HCT116 (cell line): ENCODE results near the gene CPN2. TPM values are rescaled to one million over a fixed set of nuclear protein-coding genes. Genes with fewer than 3 reads are reported as not detected.

Experiments
- ATAC-seq: fragments of 200-7000 bp; cut with Tn5 transposase; 2 replicates; pipeline ENCODE4 v1.9.1; 2020; ENCODE audit warnings: mild to moderate bottlenecking, moderate library complexity
- BruUV-seq: library from RNA; stranded (reverse); fragments of 400-500 nt; replicated peaks from 2 replicates; lab custom pipeline; 2021; lab: Mats Ljungman, UMichigan
- CTCF ChIA-PET: fragments of 300-600 bp; sonication (Branson Sonifier 250); formaldehyde crosslinking; loops from one replicate; lab custom pipeline; 2021; ENCODE audit warnings: antibody characterized with exemption; lab: Charles Lee
- POLR2A ChIA-PET: fragments of 300-600, 350-600 bp; sonication (Branson Sonifier 250); formaldehyde crosslinking; loops from one replicate; lab custom pipeline; 2021; ENCODE audit warnings: antibody characterized with exemption; lab: Charles Lee
- RAD21 ChIA-PET, 2 experiments: fragments of 300-600 bp; sonication (Branson Sonifier 250); formaldehyde crosslinking; loops; one replicate each; lab custom pipeline; 2023; ENCODE audit warnings: low total read pairs in 2 of 2; ENCODE audit not compliant: uncharacterized antibody in 2 of 2, unreplicated experiment in 2 of 2, low non-redundant PET in 1 of 2; lab: Charles Lee
- DNase-seq: peaks from one replicate; pipeline ENCODE4 v3.0.0-alpha.2; 2010; ENCODE audit warnings: low read depth, low spot score
- H2AFZ ChIP-seq: fragments of 200-600 bp; shearing (Covaris generic), sonication (generic); 2 replicates; pipeline ENCODE4 v1.6.1; 2017; ENCODE audit warnings: low read depth, mixed run types, mixed read lengths, antibody characterized with exemption, low read length; ENCODE audit not compliant: poor library complexity, severe bottlenecking
- H3K27ac ChIP-seq: 2 replicates; pipeline ENCODE4 v1.5.1; 2012; ENCODE audit warnings: low read depth, low read length
- H3K27me3 ChIP-seq: fragments of 200-600 bp; sonication (generic); 2 replicates; pipeline ENCODE4 v1.6.1; 2016; ENCODE audit warnings: mixed run types, low read length, mixed read lengths; ENCODE audit not compliant: insufficient read depth
- H3K36me3 ChIP-seq, 2 experiments: fragments of 200-500 bp in 1 of 2; fragments of 200-600 bp in 1 of 2; sonication (Bioruptor generic) in 1 of 2; sonication (generic) in 1 of 2; 2 replicates each; pipeline versions ENCODE4 v1.5.1 to v1.6.1; 2014 to 2016; ENCODE audit warnings: low read length in 2 of 2, inconsistent platforms in 1 of 2, mixed read lengths in 1 of 2, mixed run types in 1 of 2; ENCODE audit not compliant: insufficient read depth in 2 of 2, control insufficient read depth in 1 of 2
- H3K4me1 ChIP-seq, 2 experiments: fragments of 200-600 bp in 1 of 2; sonication (generic) in 1 of 2; 2 replicates each; pipeline versions ENCODE4 v1.5.1 to v1.6.1; 2012 to 2017; ENCODE audit warnings: low read length in 2 of 2, inconsistent platforms in 1 of 2, mild to moderate bottlenecking in 1 of 2, mixed read lengths in 1 of 2, mixed run types in 1 of 2, moderate library complexity in 1 of 2; ENCODE audit not compliant: insufficient read depth in 2 of 2, control insufficient read depth in 1 of 2
- H3K4me2 ChIP-seq: fragments of 200-600 bp; sonication (generic); 2 replicates; pipeline ENCODE4 v1.6.1; 2017; ENCODE audit warnings: mixed run types, low read length, mixed read lengths
- H3K4me3 ChIP-seq, 2 experiments: fragments of 200-600 bp in 1 of 2; sonication (generic) in 1 of 2; replicated peaks in 1 of 2; 2 replicates each; pipeline ENCODE4 v1.5.1; 2011 to 2016; ENCODE audit warnings: low read length in 2 of 2, control low read depth in 1 of 2, low read depth in 1 of 2, mild to moderate bottlenecking in 1 of 2, mixed read lengths in 1 of 2, mixed run types in 1 of 2
- H3K79me2 ChIP-seq: fragments of 200-600 bp; sonication (generic); 2 replicates; pipeline ENCODE4 v1.6.1; 2017; ENCODE audit warnings: mild to moderate bottlenecking, mixed run types, low read length, moderate library complexity, mixed read lengths; ENCODE audit not compliant: insufficient read depth
- H3K9ac ChIP-seq: fragments of 200-600 bp; sonication (generic); 2 replicates; pipeline ENCODE4 v1.6.1; 2016; ENCODE audit warnings: low read length, mixed read lengths
- H3K9me2 ChIP-seq: fragments of 200-600 bp; sonication (generic), shearing (Covaris generic); 2 replicates; pipeline ENCODE4 v1.6.1; 2017; ENCODE audit warnings: mixed run types, mild to moderate bottlenecking, moderate library complexity; ENCODE audit not compliant: insufficient read depth
- H3K9me3 ChIP-seq, 2 experiments: fragments of 200-500 bp in 1 of 2; fragments of 200-600 bp in 1 of 2; sonication (Bioruptor generic) in 1 of 2; sonication (generic) in 1 of 2; 2 replicates each; pipeline ENCODE4 v1.6.1; 2014 to 2017; ENCODE audit warnings: low read length in 2 of 2, mixed read lengths in 2 of 2, inconsistent platforms in 1 of 2, low read depth in 1 of 2, mild to moderate bottlenecking in 1 of 2, mixed run types in 1 of 2, moderate library complexity in 1 of 2; ENCODE audit not compliant: control insufficient read depth in 1 of 2, insufficient read depth in 1 of 2
- H4K20me1 ChIP-seq: fragments of 200-600 bp; sonication (generic), shearing (Covaris generic); 2 replicates; pipeline ENCODE4 v1.6.1; 2017; ENCODE audit warnings: mixed run types, mild to moderate bottlenecking, moderate library complexity; ENCODE audit not compliant: insufficient read depth
- ATF3 ChIP-seq: IDR thresholded peaks from 2 replicates; pipeline ENCODE4 v1.6.1; 2012
- CEBPB ChIP-seq: IDR thresholded peaks from 2 replicates; pipeline ENCODE4 v1.6.1; 2012; ENCODE audit warnings: low read depth
- ELF1 ChIP-seq: IDR thresholded peaks from 2 replicates; pipeline ENCODE4 v1.6.1; 2012; ENCODE audit warnings: low read depth, borderline replicate concordance
- EZH2 ChIP-seq: fragments of 200-600 bp; sonication (generic); IDR thresholded peaks from 2 replicates; pipeline ENCODE4 v1.6.1; 2017; ENCODE audit warnings: antibody characterized with exemption, mixed run types
- EZH2phosphoT487 ChIP-seq: fragments of 200-600 bp; IDR thresholded peaks from 2 replicates; pipeline ENCODE4 v1.6.1; 2018; ENCODE audit warnings: antibody characterized with exemption, borderline replicate concordance
- JUND ChIP-seq: IDR thresholded peaks from 2 replicates; pipeline ENCODE4 v1.6.1; 2012
- POLR2A ChIP-seq: IDR thresholded peaks from 2 replicates; pipeline ENCODE4 v1.7.0; 2011; ENCODE audit warnings: borderline replicate concordance; ENCODE audit not compliant: insufficient read depth, insufficient read length; ENCODE audit errors: extremely low read depth
- RAD21 ChIP-seq: IDR thresholded peaks from 2 replicates; pipeline ENCODE4 v1.6.1; 2012; ENCODE audit warnings: low read depth, mild to moderate bottlenecking
- SP1 ChIP-seq: IDR thresholded peaks from 2 replicates; pipeline ENCODE4 v1.6.1; 2012; ENCODE audit warnings: low read depth
- SRF ChIP-seq: IDR thresholded peaks from 2 replicates; pipeline ENCODE4 v1.6.1; 2012; ENCODE audit warnings: low read depth
- ZFX ChIP-seq: fragments of 450-650 bp; IDR thresholded peaks from 2 replicates; pipeline ENCODE4 v1.6.1; 2017
- ZNF274 ChIP-seq: fragments of 200-500 bp; sonication (Bioruptor generic); IDR thresholded peaks from 2 replicates; pipeline ENCODE4 v1.6.1; 2014; ENCODE audit warnings: mild to moderate bottlenecking, low read depth, low read length, inconsistent platforms
- intact Hi-C: fragments of 100-400 bp; cut with micrococcal nuclease; formaldehyde crosslinking; loops from 2 replicates; pipeline ENCODE4 v1.10.0; 2022
- total RNA-seq: library from RNA; stranded (reverse); gene quantifications from one replicate; pipeline ENCODE4 v1.2.1, GENCODE V29; 2021; ENCODE audit not compliant: unreplicated experiment
- TF ChIP-seq, protein P1 (sequence below): IDR thresholded peaks from 2 replicates; pipeline ENCODE4 v1.6.1; 2012; ENCODE audit warnings: low read depth
- TF ChIP-seq, protein P2 (sequence below): IDR thresholded peaks from 2 replicates; pipeline ENCODE4 v1.6.1; 2012
- TF ChIP-seq, protein P3 (sequence below), 3 experiments: fragments of 200-600 bp in 1 of 3; sonication (generic) in 1 of 3; IDR thresholded peaks in 2 of 3; conservative IDR thresholded peaks in 1 of 3; 2 replicates each; pipeline ENCODE4 v1.5.1; 2012 to 2017; ENCODE audit warnings: low read depth in 2 of 3, low read length in 2 of 3, antibody characterized with exemption in 1 of 3, borderline replicate concordance in 1 of 3, control low read depth in 1 of 3, mild to moderate bottlenecking in 1 of 3, mixed read lengths in 1 of 3, mixed run types in 1 of 3, moderate library complexity in 1 of 3; ENCODE audit not compliant: insufficient read depth in 1 of 3

The CPN2 gene
- total RNA-seq, 1 experiment from 2014 or later, result not detected

GRCh38 chr3:194311000-194311399 lies 40.1 kb downstream of the CPN2 start:
- Histone ChIP-seq H3K9ac (no peak overlapping the region), H3K27ac (no peak overlapping the region), H3K4me3 (no peak overlapping the region), H3K9me2 (no peaks in the 10 kb centered on the region), H4K20me1 (no peaks in the 10 kb centered on the region), H3K79me2 (no peaks in the 10 kb centered on the region), H3K36me3 (no peaks in the 10 kb centered on the region), H2AFZ (no peak overlapping the region), H3K4me2 (no peak overlapping the region), H3K4me1 (peaks cover 26 to 42% of the 10 kb centered on the region in 2 experiments), H3K9me3 (no peaks in the 10 kb centered on the region), H3K27me3 (no peaks in the 10 kb centered on the region)
- DNase-seq (no peak), ATAC-seq (no peak)
- intact Hi-C loops, result no loop called here
- POLR2A ChIA-PET, result interaction anchor here (1.0 kb wide), 1 partner anchor 14 kb away, joined by 4 read pairs; no protein-coding TSS in a partner anchor
- CTCF ChIA-PET, result no interaction called here
- TF ChIP-seq EZH2phosphoT487 (no peak), ZFX (no peak), JUND (no peak), POLR2A (no peak), ATF3 (no peak), RAD21 (no peak), EZH2 (no peak), ELF1 (no peak), SRF (no peak), SP1 (no peak), ZNF274 (no peak), CEBPB (no peak)
- TF ChIP-seq, protein P1, sequence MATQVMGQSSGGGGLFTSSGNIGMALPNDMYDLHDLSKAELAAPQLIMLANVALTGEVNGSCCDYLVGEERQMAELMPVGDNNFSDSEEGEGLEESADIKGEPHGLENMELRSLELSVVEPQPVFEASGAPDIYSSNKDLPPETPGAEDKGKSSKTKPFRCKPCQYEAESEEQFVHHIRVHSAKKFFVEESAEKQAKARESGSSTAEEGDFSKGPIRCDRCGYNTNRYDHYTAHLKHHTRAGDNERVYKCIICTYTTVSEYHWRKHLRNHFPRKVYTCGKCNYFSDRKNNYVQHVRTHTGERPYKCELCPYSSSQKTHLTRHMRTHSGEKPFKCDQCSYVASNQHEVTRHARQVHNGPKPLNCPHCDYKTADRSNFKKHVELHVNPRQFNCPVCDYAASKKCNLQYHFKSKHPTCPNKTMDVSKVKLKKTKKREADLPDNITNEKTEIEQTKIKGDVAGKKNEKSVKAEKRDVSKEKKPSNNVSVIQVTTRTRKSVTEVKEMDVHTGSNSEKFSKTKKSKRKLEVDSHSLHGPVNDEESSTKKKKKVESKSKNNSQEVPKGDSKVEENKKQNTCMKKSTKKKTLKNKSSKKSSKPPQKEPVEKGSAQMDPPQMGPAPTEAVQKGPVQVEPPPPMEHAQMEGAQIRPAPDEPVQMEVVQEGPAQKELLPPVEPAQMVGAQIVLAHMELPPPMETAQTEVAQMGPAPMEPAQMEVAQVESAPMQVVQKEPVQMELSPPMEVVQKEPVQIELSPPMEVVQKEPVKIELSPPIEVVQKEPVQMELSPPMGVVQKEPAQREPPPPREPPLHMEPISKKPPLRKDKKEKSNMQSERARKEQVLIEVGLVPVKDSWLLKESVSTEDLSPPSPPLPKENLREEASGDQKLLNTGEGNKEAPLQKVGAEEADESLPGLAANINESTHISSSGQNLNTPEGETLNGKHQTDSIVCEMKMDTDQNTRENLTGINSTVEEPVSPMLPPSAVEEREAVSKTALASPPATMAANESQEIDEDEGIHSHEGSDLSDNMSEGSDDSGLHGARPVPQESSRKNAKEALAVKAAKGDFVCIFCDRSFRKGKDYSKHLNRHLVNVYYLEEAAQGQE, result no peak
- TF ChIP-seq, protein P2, sequence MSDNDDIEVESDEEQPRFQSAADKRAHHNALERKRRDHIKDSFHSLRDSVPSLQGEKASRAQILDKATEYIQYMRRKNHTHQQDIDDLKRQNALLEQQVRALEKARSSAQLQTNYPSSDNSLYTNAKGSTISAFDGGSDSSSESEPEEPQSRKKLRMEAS, result no peak
- TF ChIP-seq, protein P3, sequence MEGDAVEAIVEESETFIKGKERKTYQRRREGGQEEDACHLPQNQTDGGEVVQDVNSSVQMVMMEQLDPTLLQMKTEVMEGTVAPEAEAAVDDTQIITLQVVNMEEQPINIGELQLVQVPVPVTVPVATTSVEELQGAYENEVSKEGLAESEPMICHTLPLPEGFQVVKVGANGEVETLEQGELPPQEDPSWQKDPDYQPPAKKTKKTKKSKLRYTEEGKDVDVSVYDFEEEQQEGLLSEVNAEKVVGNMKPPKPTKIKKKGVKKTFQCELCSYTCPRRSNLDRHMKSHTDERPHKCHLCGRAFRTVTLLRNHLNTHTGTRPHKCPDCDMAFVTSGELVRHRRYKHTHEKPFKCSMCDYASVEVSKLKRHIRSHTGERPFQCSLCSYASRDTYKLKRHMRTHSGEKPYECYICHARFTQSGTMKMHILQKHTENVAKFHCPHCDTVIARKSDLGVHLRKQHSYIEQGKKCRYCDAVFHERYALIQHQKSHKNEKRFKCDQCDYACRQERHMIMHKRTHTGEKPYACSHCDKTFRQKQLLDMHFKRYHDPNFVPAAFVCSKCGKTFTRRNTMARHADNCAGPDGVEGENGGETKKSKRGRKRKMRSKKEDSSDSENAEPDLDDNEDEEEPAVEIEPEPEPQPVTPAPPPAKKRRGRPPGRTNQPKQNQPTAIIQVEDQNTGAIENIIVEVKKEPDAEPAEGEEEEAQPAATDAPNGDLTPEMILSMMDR (IDR thresholded peaks at IDR 0.05 in 2 of 3, conservative IDR thresholded peaks at IDR 0.05 in 1 of 3; ENCODE audit: borderline replicate concordance in 1 of 3, insufficient read depth in 1 of 3, low read depth in 2 of 3, low read length in 2 of 3), result no peak
- no TSS peak for BruUV-seq
- RAD21 ChIA-PET, result no interaction called here
